Stimulated activated CD8-positive, alpha-beta memory T cell treated with anti-CD3 and anti-CD28 coated beads, Interleukin-2, amount 100 ng/mL, for 48 hours (primary cell): ENCODE measurements around the gene ST6GALNAC4.
"Not testable (repeated sequence)": the region's sequence is repeated elsewhere in the genome, so short reads cannot be mapped to it uniquely, and the experiment has no call there.

Source experiments
- DNase-seq, 2 donors: peaks; one replicate each; pipeline ENCODE4 v3.0.0-alpha.2; 2020; ENCODE audit warnings: low read depth in 2 of 2

ST6GALNAC4 gene

DNA sequence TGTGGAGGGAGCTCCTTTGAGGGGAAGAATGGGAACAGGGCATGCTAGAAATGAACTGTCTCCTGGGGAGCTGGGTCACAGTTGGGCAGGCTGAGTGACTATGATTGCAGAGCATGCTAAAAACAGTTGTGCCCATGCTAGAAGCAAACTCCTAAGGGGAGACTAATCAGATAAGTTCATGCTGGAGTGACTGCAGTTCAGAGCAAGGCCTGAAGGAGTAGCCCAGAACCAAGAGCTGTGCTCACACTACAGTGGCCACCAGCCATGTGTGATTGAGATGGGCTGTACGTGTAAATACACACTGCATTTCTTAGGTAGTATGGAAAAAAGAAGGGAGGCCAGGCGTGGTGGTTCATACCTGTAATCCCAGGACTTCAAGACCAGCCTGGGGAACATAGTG, 29.0 kb downstream of the ST6GALNAC4 start:
- no peak for DNase-seq

- no peak for DNase-seq
Observed at GRCh38 chr9:127886401-127886972, 30.4 kb downstream of the ST6GALNAC4 start.

DNA sequence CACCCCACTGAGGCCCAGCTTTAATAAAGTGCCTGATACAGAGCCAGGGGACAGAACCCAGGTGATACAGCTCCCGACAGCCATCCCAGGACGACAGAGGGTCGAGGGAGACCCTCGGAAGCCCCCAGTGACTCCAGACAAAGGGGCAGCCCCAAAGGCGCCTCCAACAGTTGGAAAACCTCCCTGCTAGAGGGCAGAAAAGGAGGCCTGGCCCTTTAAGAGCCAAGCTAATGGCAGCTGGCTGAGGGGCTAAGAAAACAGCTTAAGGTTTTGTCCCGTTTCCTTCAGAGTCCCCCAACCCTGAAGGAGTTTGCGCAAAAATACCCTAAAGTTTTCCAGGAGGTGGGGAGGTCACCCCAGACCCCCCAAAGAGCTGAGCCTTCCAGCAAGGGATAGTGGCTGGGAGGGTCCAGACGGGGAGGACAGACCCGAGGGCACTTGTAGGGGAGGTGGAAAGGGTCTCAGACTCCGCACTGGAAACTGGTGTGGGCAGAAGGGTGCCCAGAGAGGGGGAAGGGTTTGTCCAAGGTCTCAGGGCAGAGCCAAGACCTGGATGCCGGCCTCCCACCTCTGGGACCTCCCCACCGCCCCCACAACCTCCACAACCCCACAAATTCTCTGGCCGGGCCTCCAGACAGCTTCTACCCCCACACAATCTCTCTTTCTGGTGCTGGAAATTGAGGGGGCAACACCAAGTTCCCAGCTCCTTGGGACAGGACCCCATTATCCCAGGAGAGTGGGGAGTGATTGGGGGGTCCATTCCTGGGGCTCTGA, 31.1 kb downstream of the ST6GALNAC4 start:
- no peak for DNase-seq

DNA sequence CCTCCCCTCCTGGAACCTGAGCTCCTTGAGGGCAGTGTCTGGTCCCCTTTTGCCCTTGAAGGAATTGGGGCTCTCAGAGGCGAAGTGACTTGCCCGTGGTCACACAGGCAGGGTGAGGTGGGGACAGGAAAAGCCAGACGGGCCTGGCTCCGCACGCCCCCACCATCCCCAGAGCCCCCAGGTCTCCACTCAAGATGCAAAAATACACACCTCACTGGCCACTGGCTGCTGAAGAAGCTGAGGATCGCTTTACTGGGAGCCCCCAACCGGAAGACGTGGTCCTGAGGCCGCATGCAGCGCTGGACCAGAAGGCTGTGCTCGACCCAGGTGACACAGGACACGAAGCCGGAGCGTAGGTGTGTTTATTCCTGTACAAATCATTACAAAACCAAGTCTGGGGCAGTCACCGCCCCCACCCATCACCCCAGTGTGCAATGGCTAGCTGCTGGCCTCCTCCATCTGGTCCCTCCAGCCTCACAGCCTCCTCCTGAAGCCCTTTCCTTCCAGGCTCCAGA, 31.8 kb downstream of the ST6GALNAC4 start:
- DNase-seq, result no peak

- no peak for DNase-seq
Observed at GRCh38 chr9:127884427-127884911, 32.4 kb downstream of the ST6GALNAC4 start.

GRCh38 chr9:127883959-127884358, 32.9 kb downstream of the ST6GALNAC4 start:
- no peak for DNase-seq

DNA sequence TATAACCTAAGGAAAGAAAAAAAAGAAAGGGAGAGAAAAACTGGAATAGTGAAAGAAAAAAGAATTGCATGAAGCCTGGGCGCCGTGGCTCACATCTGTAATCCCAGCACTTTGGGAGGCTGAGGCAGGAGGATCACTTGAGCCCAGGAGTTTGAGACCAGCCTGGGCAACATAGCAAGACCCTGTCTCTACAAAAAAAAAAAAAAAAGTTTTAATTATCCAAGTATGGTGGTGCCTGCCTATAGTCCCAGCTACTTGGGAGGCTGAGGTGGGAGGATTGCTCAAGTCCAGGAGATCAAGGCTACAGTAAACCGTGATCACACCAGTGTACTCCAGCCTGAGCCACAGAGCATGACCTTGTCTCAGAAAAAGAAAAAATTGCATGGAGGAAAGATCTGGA, 35.1 kb downstream of the ST6GALNAC4 start:
- DNase-seq, result not testable (repeated sequence)

GRCh38 chr9:127880143-127880542, 36.7 kb downstream of the ST6GALNAC4 start:
- no peak for DNase-seq

DNA sequence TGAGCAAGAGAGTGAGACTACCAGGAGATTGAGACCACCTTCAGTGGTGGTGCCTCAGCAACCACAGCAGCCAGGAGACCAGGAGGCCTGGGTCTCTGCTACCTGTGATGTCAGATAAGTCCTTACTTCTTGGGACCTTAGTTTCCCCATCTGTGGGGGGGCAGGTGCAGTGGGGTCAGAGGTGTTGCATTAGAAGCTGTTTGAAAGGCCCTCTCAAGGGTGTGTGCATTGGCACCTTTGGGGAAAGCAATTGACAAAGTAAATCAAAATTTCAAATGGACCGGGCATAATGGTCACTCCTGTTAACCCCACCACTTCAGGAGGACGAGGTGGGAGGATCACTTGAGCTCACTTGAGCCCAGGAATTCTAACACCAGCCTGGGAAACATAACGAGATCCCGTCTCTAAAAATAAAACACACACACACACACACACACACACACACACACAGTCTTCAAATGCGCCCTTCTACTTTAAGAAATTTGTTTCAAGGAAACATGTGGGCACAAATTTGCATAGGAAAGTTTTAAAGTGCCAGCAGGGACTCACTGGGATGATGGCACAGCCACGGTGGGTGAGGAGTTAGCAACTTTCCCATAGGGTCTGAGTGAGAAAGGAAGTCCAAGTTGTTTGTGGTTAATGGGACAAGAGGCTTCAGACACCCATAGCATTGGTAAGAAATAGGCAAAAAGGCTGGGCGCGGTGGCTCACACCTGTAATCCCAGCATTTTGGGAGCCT, 38.0 kb downstream of the ST6GALNAC4 start:
- no peak for DNase-seq

GRCh38 chr9:127878001-127878651, 38.7 kb downstream of the ST6GALNAC4 start:
- no peak for DNase-seq

GRCh38 chr9:127877566-127877998, 39.3 kb downstream of the ST6GALNAC4 start, which contains the start of gene AK1:
Gene AK1, minus strand, starts transcription at chr9:127877675. Its CDS starts 3,058 bp downstream, at chr9:127874617.
- no peak for DNase-seq

DNA sequence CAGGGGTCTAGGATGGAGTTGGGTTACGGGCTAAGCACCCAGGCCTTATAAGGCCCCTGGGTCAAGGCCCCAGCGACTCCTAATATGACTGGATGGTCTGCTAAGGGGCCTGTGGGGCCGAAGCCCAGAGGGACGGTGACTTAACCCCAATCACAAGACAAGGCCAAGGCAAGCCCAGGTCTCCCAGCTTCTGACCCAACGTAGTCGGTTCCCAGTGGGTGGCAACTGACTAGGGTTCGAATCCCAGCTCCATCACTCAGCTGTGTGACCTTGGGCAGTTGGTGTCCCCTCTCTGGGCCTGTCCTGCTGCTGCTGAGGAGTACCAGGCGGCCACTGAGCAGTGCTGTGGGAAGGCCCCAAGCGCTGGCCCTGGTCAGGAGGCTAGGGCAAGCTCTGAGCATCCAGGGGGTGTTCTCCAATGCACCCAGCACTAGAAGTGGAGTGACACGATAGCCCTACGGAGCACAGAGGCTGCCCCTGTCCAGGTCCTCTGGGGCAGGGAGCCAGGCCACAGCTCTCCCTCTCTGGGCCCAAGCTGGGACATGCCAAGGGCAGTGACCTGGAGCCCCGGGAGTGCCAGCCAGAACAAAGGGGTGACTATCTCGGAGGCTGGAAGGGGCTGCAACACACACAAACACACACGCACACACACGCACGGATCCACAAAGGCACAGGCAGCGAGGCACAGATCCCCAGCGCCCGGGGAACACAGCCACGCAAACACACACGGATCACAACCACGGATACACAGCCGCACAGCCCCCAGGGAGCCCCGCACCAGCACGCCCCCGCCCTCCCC, 39.9 kb downstream of the ST6GALNAC4 start:
- DNase-seq, result no peak

DNA sequence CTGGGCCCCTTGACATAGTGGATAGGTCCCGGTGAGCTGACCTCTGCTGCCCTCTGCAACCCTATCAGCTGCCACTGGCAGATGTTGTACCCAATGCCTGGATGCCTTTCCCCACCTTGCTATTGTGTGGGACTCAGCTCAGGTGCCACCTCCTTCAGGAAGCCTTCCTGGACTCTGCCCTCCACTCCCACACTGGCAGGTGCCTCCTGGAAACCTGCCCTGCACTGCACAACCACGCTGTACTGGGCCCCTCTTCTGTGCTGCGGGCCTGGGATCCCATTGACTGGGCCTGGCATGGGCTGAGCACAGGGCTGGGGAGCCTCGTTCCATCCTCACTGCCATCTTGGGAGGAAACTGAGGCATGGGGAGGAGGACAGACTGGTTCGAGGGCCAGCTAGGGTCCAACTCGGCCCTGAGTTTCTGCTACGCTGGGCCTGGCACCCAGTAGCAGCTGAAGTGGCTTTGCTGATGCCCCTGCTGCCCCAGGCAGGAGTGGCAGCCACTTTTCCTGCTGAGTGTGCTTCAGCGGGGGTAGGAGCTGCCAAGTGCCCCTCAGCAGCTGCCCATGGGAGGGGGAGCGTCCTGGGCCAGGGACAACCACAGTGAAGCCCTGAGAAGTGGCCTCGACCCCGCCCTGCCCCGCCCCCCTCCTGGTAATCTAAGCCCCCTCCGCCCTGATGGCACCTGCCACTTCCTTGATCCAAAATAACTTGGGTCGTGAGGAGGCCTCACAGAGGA, 40.6 kb downstream of the ST6GALNAC4 start:
- DNase-seq, result no peak

- DNase-seq, result no peak
Observed at GRCh38 chr9:127875306-127875966, 41.4 kb downstream of the ST6GALNAC4 start.

- DNase-seq, result no peak
Observed at GRCh38 chr9:127874301-127875221, 42.3 kb downstream of the ST6GALNAC4 start.

- no peak for DNase-seq
Observed at GRCh38 chr9:127873886-127874285, 43.0 kb downstream of the ST6GALNAC4 start.

GRCh38 chr9:127873223-127873691, 43.6 kb downstream of the ST6GALNAC4 start:
- no peak for DNase-seq
